ENCODE measurements around the gene IFNGR2.

IFNGR2 gene

DNA sequence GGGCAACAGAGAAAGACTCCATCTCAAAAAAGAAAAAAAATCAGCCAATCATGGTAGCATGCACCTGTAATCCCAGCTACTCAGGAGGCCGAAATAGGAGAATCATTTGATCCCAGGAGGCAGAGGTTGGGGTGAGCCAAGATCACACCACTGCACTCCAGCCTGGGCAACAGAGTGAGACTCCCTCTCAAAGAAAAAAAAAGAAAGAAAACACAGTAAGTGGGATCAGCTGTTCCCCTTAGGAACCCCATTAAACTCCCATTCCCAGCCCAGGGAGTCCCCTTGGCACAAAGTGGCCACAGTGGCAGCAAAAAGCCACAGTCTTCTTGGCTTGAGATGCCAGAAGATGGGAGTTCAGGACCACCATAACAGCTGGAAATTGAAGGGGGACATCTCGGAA lies 67.5 kb downstream of the IFNGR2 start:
- H3K4me3 ChIP-seq (ENCODE audit: low read depth, low read length) = no peak overlapping the region
- TF ChIP-seq, protein P1, sequence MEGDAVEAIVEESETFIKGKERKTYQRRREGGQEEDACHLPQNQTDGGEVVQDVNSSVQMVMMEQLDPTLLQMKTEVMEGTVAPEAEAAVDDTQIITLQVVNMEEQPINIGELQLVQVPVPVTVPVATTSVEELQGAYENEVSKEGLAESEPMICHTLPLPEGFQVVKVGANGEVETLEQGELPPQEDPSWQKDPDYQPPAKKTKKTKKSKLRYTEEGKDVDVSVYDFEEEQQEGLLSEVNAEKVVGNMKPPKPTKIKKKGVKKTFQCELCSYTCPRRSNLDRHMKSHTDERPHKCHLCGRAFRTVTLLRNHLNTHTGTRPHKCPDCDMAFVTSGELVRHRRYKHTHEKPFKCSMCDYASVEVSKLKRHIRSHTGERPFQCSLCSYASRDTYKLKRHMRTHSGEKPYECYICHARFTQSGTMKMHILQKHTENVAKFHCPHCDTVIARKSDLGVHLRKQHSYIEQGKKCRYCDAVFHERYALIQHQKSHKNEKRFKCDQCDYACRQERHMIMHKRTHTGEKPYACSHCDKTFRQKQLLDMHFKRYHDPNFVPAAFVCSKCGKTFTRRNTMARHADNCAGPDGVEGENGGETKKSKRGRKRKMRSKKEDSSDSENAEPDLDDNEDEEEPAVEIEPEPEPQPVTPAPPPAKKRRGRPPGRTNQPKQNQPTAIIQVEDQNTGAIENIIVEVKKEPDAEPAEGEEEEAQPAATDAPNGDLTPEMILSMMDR (IDR thresholded peaks at IDR 0.05; ENCODE audit: control insufficient read depth, extremely low read depth, insufficient read depth) = no peak
- DNase-seq (ENCODE audit: low read depth) = no peak

DNA sequence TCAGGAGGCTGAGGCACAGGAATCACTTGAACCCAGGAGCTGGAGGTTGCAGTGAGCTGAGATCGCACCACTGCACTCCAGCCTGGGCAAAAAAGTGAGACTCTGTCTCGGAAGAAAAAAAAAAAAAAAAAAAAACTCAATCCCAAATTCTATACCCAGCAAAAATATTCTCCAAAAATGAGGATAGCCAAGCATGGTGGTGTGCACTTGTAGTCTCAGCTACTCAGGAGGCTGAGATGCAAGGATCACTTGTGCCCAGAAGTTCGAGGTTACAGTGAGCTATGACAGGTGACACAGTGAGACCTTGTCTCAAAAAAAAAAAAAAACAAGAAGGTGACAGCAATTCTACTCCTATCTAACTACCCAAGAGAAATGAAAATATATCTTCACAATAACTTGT lies 70.1 kb downstream of the IFNGR2 start:
- DNase-seq (ENCODE audit: low read depth) = no peak
- H3K4me3 ChIP-seq (ENCODE audit: low read depth, low read length) = no peak overlapping the region
- TF ChIP-seq, protein P1 (IDR thresholded peaks at IDR 0.05; ENCODE audit: control insufficient read depth, extremely low read depth, insufficient read depth) = no peak

DNA sequence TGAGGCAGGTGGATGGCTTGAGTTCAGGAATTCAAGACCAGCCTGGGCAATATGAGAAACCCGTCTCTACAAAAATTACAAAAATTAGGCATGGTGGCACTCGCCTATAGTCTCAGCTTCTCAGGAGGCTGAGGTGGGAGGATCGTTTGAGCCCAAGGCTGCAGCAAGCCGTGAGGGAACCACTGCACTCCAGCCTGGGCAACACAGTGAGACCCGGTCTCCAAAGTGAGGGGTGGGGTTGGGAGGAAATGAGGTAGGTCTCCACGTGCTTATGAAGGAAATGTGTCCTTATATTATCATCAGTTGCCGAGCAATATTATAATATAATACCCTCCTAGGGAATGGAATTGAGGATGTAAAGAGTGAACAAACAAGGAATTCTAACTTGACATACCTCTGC lies 73.9 kb downstream of the IFNGR2 start:
- TF ChIP-seq, protein P1 (IDR thresholded peaks at IDR 0.05; ENCODE audit: control insufficient read depth, extremely low read depth, insufficient read depth) = no peak
- no peak for DNase-seq (ENCODE audit: low read depth)
- no peak overlapping the region for H3K4me3 ChIP-seq (ENCODE audit: low read depth, low read length)

DNA sequence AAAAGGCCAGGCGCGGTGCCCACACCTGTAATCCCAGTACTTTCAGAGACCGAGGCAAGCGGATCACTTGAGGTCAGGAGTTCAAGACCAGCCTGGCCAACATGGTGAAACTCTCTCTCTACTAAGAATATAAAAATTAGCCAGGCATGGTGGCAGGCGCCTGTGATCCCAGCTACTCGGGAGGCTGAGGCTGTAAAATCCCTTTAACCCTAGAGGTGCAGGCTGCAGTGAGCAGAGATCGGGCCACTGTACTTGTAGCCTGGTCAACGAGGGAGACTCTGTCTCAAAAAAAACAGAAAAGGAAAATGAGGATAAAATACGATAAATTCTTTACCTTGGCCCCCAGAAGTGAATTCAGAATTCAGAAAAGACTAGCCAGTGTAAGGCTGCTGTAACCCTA lies 75.0 kb downstream of the IFNGR2 start:
- peak overlapping the region; percentile 68 for H3K4me3 ChIP-seq (ENCODE audit: low read depth, low read length)
- TF ChIP-seq, protein P1 (IDR thresholded peaks at IDR 0.05; ENCODE audit: control insufficient read depth, extremely low read depth, insufficient read depth) = no peak
- DNase-seq (ENCODE audit: low read depth) = no peak

DNA sequence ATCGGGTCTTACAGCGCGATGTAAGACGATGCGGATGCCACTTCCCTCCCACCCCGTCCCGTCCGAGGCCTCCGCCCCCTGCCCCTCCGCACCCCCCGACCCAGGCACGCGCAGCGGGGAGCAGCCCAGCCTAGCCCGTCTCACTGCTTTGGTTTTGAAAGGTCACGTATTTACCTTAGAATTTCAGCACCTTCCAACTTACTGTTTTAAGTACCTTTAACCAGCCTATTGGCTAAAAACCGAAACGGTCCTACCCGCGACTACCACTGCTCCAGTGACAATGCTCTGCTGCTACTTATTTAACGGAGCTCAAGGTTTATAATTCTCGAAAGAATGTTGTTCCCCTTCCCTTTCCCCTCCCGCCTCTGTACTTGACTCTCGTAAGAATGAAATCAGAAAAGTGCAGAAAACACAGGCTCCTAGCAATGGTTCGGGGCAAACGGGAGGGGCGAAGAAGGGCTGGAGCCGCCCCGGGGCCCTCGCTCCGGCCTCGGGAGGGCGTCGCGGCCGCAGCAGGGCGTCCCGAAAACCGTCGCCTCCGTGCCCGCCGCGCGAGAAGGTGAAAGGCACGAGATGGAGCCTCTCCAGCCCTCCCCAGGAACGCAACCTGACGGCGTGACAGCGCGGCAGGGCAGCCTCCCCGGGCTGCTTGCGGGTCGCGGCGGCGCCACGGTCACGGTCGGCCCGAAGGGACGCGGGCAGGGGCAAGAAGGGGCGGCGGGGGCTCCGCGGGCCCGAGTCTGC lies 75.9 kb downstream of the IFNGR2 start:
- DNase-seq (ENCODE audit: low read depth) = no peak
- H3K4me3 ChIP-seq (ENCODE audit: low read depth, low read length) = peak overlapping the region; percentile 68
- TF ChIP-seq, protein P1 (IDR thresholded peaks at IDR 0.05; ENCODE audit: control insufficient read depth, extremely low read depth, insufficient read depth) = 0 out of 2 replicates have a peak, but pooled peaks have one; percentile 10

DNA sequence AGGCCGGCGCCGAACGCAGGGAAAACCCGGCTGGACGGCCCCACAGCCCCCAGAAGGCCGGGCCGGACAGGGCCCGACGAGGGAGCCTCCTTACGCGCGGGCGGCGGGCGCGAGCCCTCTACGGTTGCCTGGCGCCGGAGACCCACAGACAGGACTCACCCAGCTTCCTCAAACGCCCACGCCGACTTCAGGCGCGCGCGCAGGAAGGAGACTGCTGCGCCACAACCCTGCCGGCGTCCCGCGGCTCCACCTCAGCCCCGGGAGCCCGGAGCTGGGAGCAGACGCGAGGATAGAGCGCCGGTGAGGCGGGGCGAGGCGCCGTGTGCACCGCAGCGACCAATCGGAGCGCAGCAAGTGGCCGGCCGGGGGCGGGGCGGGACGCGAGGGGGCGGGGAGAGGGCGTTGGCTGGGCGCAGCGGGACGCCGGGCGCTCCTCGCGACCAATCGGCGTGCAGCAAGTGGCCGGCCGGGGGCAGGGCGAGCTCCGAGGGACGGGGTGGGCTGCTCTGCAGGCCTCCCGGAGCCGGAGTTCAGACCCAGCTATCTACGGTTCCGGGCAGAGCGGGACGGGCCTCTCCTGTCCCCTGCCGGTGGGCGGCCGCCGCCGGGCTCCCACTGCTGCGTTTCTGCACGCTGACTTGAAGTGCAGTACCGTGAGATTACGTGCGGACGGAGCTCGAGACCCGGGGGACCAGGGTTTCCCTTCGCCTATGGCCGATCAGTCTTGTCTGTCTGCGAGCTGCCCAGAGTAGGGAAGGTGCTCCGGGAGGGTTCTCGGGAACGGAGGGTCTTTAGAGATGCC lies 76.7 kb downstream of the IFNGR2 start, which contains the start of gene TMEM50B:
Gene TMEM50B, minus strand, starts transcription at position 296 of the 802 bp plus-strand sequence. CDS start 11,089 bp downstream, outside the sequence.
- peak; percentile 64 for DNase-seq (ENCODE audit: low read depth)
- TF ChIP-seq, protein P1 (IDR thresholded peaks at IDR 0.05; ENCODE audit: control insufficient read depth, extremely low read depth, insufficient read depth) = peak; percentile 44
- H3K4me3 ChIP-seq (ENCODE audit: low read depth, low read length) = peak within 1 kb of the TSS; percentile 68

All from LNCaP clone FGC (cell line).